PC-3 (cell line): ENCODE results near the gene RBM4B.

Source experiments
- CTCF ChIP-seq: fragments of 300-600 bp; sonication (generic); conservative IDR thresholded peaks from 2 replicates; pipeline ENCODE4 v1.5.1; 2017; ENCODE audit warnings: antibody characterized with exemption, low read depth, mild to moderate bottlenecking, low read length
- EZH2 ChIP-seq: fragments of 300-600 bp; sonication (generic); IDR thresholded peaks from one replicate; pipeline ENCODE4 v1.6.1; 2017; ENCODE audit warnings: antibody characterized with exemption, mild to moderate bottlenecking, low read length; ENCODE audit not compliant: unreplicated experiment

- TF ChIP-seq CTCF (no peak), EZH2 (no peak)
Measured at GRCh38 chr11:66651016-66651415, 26.7 kb downstream of the RBM4B start.
